HEK293 (cell line): Measurements from ENCODE around the gene BIN1.

Experiments used
- CTCF ChIA-PET: fragments of 350-600 bp; formaldehyde crosslinking; extraction: SDS; loops from one replicate; lab custom pipeline; 2021; ENCODE audit warnings: antibody characterized with exemption; lab: Yijun Ruan, JAX
- POLR2A ChIA-PET: fragments of 300-600 bp; formaldehyde crosslinking; extraction: SDS; loops from one replicate; lab custom pipeline; 2020; ENCODE audit warnings: antibody characterized with exemption, inconsistent platforms; lab: Yijun Ruan, JAX
- H3K27ac ChIP-seq: fragments of 200-500 bp; sonication (Bioruptor generic); 2 replicates; pipeline ENCODE4 v1.5.1; 2014; ENCODE audit warnings: low read depth, low read length, control low read depth, inconsistent platforms; ENCODE audit errors: extremely low read depth
- H3K36me3 ChIP-seq, 2 experiments: fragments of 200-500 bp in 1 of 2; sonication (Bioruptor generic) in 1 of 2; 1 replicate in 1 of 2; 2 replicates in 1 of 2; pipeline ENCODE4 v1.5.1; 2014 to 2017; ENCODE audit warnings: inconsistent platforms in 2 of 2, low read length in 2 of 2; ENCODE audit not compliant: control insufficient read depth in 2 of 2, insufficient read depth in 1 of 2
- H3K4me1 ChIP-seq: fragments of 200-500 bp; sonication (Bioruptor generic); 2 replicates; pipeline ENCODE4 v1.5.1; 2014; ENCODE audit warnings: mild to moderate bottlenecking, low read length, inconsistent platforms; ENCODE audit not compliant: control insufficient read depth, insufficient read depth
- H3K4me3 ChIP-seq: 2 replicates; pipeline ENCODE4 v1.5.1; 2011; ENCODE audit warnings: low read depth, mild to moderate bottlenecking, control low read depth, low read length, moderate library complexity
- H3K9me3 ChIP-seq: fragments of 200-500 bp; sonication (Bioruptor generic); 2 replicates; pipeline ENCODE4 v1.5.1; 2014; ENCODE audit warnings: low read depth, low read length, inconsistent platforms; ENCODE audit not compliant: control insufficient read depth, insufficient read depth
- AEBP2 ChIP-seq: fragments of 450-650 bp; formaldehyde crosslinking; IDR thresholded peaks from 2 replicates; pipeline ENCODE4 v1.5.1; 2016; ENCODE audit warnings: missing biosample characterization, missing genetic modification characterization, borderline replicate concordance
- ATF2 ChIP-seq: fragments of 450-650 bp; formaldehyde crosslinking; IDR thresholded peaks from 2 replicates; pipeline ENCODE4 v1.5.1; 2016; ENCODE audit warnings: missing biosample characterization, missing genetic modification characterization, low read depth
- GLIS1 ChIP-seq: fragments of 450-650 bp; formaldehyde crosslinking; IDR thresholded peaks from 2 replicates; pipeline ENCODE4 v1.5.1; 2016; ENCODE audit warnings: missing biosample characterization, missing genetic modification characterization
- HIC1 ChIP-seq: fragments of 450-650 bp; formaldehyde crosslinking; IDR thresholded peaks from 2 replicates; pipeline ENCODE4 v1.5.1; 2016; ENCODE audit warnings: missing biosample characterization, missing genetic modification characterization
- SP3 ChIP-seq: fragments of 450-650 bp; formaldehyde crosslinking; IDR thresholded peaks from 2 replicates; pipeline ENCODE4 v1.5.1; 2016; ENCODE audit warnings: missing biosample characterization, missing genetic modification characterization
- YY1 ChIP-seq: fragments of 450-650 bp; formaldehyde crosslinking; IDR thresholded peaks from 2 replicates; pipeline ENCODE4 v1.5.1; 2018; ENCODE audit warnings: missing biosample characterization, missing genetic modification characterization
- ZBTB8A ChIP-seq: fragments of 450-650 bp; formaldehyde crosslinking; IDR thresholded peaks from 2 replicates; pipeline ENCODE4 v1.5.1; 2016; ENCODE audit warnings: missing biosample characterization, missing genetic modification characterization
- ZNF184 ChIP-seq: fragments of 450-650 bp; IDR thresholded peaks from 2 replicates; pipeline ENCODE4 v1.5.1; 2018; ENCODE audit warnings: missing biosample characterization, mild to moderate bottlenecking, missing genetic modification characterization
- ZNF2 ChIP-seq: fragments of 450-650 bp; formaldehyde crosslinking; IDR thresholded peaks from 2 replicates; pipeline ENCODE4 v1.5.1; 2016; ENCODE audit warnings: missing biosample characterization, missing genetic modification characterization
- ZNF202 ChIP-seq: fragments of 450-650 bp; formaldehyde crosslinking; IDR thresholded peaks from 2 replicates; pipeline ENCODE4 v1.5.1; 2016; ENCODE audit warnings: missing biosample characterization, missing genetic modification characterization, borderline replicate concordance
- ZNF214 ChIP-seq: fragments of 450-650 bp; formaldehyde crosslinking; IDR thresholded peaks from 2 replicates; pipeline ENCODE4 v1.5.1; 2017; ENCODE audit warnings: missing biosample characterization, mild to moderate bottlenecking, missing genetic modification characterization, borderline replicate concordance
- ZNF394 ChIP-seq: fragments of 450-650 bp; formaldehyde crosslinking; IDR thresholded peaks from 2 replicates; pipeline ENCODE4 v1.5.1; 2016; ENCODE audit warnings: missing biosample characterization, missing genetic modification characterization, mild to moderate bottlenecking, moderate library complexity, borderline replicate concordance
- ZNF404 ChIP-seq: fragments of 450-650 bp; formaldehyde crosslinking; IDR thresholded peaks from 2 replicates; pipeline ENCODE4 v1.5.1; 2017; ENCODE audit warnings: missing biosample characterization, missing genetic modification characterization
- ZNF521 ChIP-seq: fragments of 450-650 bp; formaldehyde crosslinking; IDR thresholded peaks from 2 replicates; pipeline ENCODE4 v1.5.1; 2017; ENCODE audit warnings: missing biosample characterization, mild to moderate bottlenecking, missing genetic modification characterization
- ZNF530 ChIP-seq: fragments of 450-650 bp; formaldehyde crosslinking; IDR thresholded peaks from 2 replicates; pipeline ENCODE4 v1.5.1; 2016; ENCODE audit warnings: low read depth, missing biosample characterization, missing genetic modification characterization
- ZNF610 ChIP-seq: fragments of 450-650 bp; formaldehyde crosslinking; IDR thresholded peaks from 2 replicates; pipeline ENCODE4 v1.5.1; 2016; ENCODE audit warnings: missing biosample characterization, missing genetic modification characterization, borderline replicate concordance
- ZNF664 ChIP-seq: fragments of 450-650 bp; formaldehyde crosslinking; IDR thresholded peaks from 2 replicates; pipeline ENCODE4 v1.5.1; 2016; ENCODE audit warnings: missing biosample characterization, missing genetic modification characterization
- ZNF76 ChIP-seq: fragments of 450-650 bp; formaldehyde crosslinking; IDR thresholded peaks from 2 replicates; pipeline ENCODE4; 2016; ENCODE audit warnings: low read depth, missing biosample characterization, missing genetic modification characterization, borderline replicate concordance
- ZNF837 ChIP-seq: fragments of 450-650 bp; formaldehyde crosslinking; IDR thresholded peaks from 2 replicates; pipeline ENCODE4 v1.5.1; 2016; ENCODE audit warnings: missing biosample characterization, missing genetic modification characterization
- ZNF843 ChIP-seq: fragments of 450-650 bp; formaldehyde crosslinking; IDR thresholded peaks from 2 replicates; pipeline ENCODE4 v1.5.1; 2016; ENCODE audit warnings: missing biosample characterization, missing genetic modification characterization
- TF ChIP-seq, protein P1 (sequence below): fragments of 450-650 bp; IDR thresholded peaks from 2 replicates; pipeline ENCODE4 v1.5.1; 2018; ENCODE audit warnings: missing biosample characterization, missing genetic modification characterization

BIN1 gene

GRCh38 chr2:127076290-127076689, 30.7 kb downstream of the BIN1 start:
- no peak overlapping the region for H3K4me3 ChIP-seq
- H3K27ac ChIP-seq, result no peak overlapping the region
- no peaks in the 10 kb centered on the region for H3K4me1 ChIP-seq
- no peaks in the 10 kb centered on the region for H3K36me3 ChIP-seq
- no peak for TF ChIP-seq ZNF404
- TF ChIP-seq ZNF2, result no peak
- no peak for TF ChIP-seq AEBP2 (tag by site-specific recombination)
- TF ChIP-seq ZNF394 (tag by site-specific recombination), result no peak
- no peak for TF ChIP-seq ZNF610 (tag by site-specific recombination)
- no peak for TF ChIP-seq SP3
- no peak for TF ChIP-seq ZBTB8A
- POLR2A ChIA-PET, result no interaction called here
- CTCF ChIA-PET, result interaction anchor here (0.5 to 1.6 kb wide), 3 partner anchors 11 to 230 kb away, joined by 3 to 4 read pairs (median 3); no protein-coding TSS in a partner anchor
- no peaks in the 10 kb centered on the region for H3K9me3 ChIP-seq

DNA sequence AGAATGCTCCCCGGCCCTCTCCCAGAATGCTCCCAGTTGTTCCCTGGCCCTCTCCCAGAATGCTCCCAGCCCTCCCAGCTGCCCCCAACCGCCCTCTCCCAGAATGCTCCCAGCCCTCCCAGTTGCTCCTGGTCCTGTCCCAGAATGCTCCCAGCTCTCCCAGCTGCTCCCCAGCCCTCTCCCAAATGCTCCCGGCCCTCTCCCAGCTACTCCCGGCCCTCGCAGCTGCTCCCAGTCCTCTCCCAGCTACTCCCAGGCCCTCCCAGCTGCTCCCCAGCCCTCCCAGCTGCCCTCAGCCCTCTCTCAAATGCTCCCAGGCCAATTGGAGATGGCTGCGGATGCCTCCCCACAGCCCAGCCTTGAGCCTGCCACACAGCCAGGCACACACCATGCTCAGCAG, 31.1 kb downstream of the BIN1 start:
- CTCF ChIA-PET, result interaction anchor here (1.6 kb wide), 1 partner anchor 12 kb away, joined by 3 read pairs; no protein-coding TSS in a partner anchor

More for the DNA sequence above, 31.1 kb downstream of the BIN1 start:
- Histone ChIP-seq H3K27ac (no peak overlapping the region), H3K4me3 (no peak overlapping the region), H3K36me3 (no peaks in the 10 kb centered on the region), H3K9me3 (no peaks in the 10 kb centered on the region), H3K4me1 (no peaks in the 10 kb centered on the region)
- no peak for TF ChIP-seq ZNF214 (tag by site-specific recombination)
- no peak for TF ChIP-seq ZNF843 (tag by site-specific recombination)
- TF ChIP-seq ATF2 (tag by site-specific recombination), result no peak
- TF ChIP-seq ZNF521, result no peak
- no peak for TF ChIP-seq ZNF184 (tag by site-specific recombination)
- TF ChIP-seq ZNF76 (tag by site-specific recombination), result 0 out of 2 replicates have a peak, but pooled peaks have one; percentile 30
- TF ChIP-seq GLIS1, result 0 out of 2 replicates have a peak, but pooled peaks have one; percentile 12
- TF ChIP-seq ZNF394 (tag by site-specific recombination), result peak; percentile 94
- TF ChIP-seq, protein P1, sequence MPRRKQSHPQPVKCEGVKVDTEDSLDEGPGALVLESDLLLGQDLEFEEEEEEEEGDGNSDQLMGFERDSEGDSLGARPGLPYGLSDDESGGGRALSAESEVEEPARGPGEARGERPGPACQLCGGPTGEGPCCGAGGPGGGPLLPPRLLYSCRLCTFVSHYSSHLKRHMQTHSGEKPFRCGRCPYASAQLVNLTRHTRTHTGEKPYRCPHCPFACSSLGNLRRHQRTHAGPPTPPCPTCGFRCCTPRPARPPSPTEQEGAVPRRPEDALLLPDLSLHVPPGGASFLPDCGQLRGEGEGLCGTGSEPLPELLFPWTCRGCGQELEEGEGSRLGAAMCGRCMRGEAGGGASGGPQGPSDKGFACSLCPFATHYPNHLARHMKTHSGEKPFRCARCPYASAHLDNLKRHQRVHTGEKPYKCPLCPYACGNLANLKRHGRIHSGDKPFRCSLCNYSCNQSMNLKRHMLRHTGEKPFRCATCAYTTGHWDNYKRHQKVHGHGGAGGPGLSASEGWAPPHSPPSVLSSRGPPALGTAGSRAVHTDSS, result no peak
- no peak for TF ChIP-seq ZNF530 (tag by site-specific recombination)
- TF ChIP-seq ZNF202 (tag by site-specific recombination), result no peak
- TF ChIP-seq HIC1 (tag by site-specific recombination), result no peak
- TF ChIP-seq ZNF837, result no peak
- TF ChIP-seq YY1 (tag by site-specific recombination), result no peak
- no peak for TF ChIP-seq ZNF664
- POLR2A ChIA-PET, result interaction anchor here (1.5 kb wide), 1 partner anchor 10 kb away, joined by 3 read pairs; no protein-coding TSS in a partner anchor
